Spleen (tissue), 11 donors: ENCODE measurements around the gene HABP2. TPM values are rescaled to one million over a fixed set of nuclear protein-coding genes. Genes with fewer than 3 reads are reported as not detected.

Source experiments
- DNase-seq: peaks from one replicate; pipeline ENCODE4 v3.0.0-alpha.2; 2020
- H3K27ac ChIP-seq, 8 donors: fragments of 200-600 bp; sonication (generic) in 7 of 8; 1 replicate in 4 of 8; 2 replicates in 4 of 8; pipeline versions ENCODE4 v1.5.0 to v1.8.0; 2016 to 2021; ENCODE audit warnings: inconsistent platforms in 4 of 8, mild to moderate bottlenecking in 4 of 8, moderate library complexity in 1 of 8
- H3K27me3 ChIP-seq, 7 donors: fragments of 200-600 bp; sonication (generic) in 6 of 7; replicated peaks in 1 of 7; 1 replicate in 4 of 7; 2 replicates in 3 of 7; pipeline versions ENCODE4 v1.5.0 to v1.8.0; 2016 to 2021; ENCODE audit warnings: inconsistent platforms in 3 of 7, mild to moderate bottlenecking in 1 of 7
- H3K36me3 ChIP-seq, 6 donors: fragments of 200-600 bp; sonication (generic) in 5 of 6; 1 replicate in 4 of 6; 2 replicates in 2 of 6; pipeline versions ENCODE4 v1.5.0 to v1.8.0; 2016 to 2021; ENCODE audit warnings: inconsistent platforms in 2 of 6
- H3K4me1 ChIP-seq, 6 donors: fragments of 200-600 bp; sonication (generic) in 5 of 6; 1 replicate in 3 of 6; 2 replicates in 3 of 6; pipeline versions ENCODE4 v1.5.0 to v1.8.0; 2016 to 2021; ENCODE audit warnings: inconsistent platforms in 3 of 6
- H3K4me3 ChIP-seq, 8 donors: fragments of 200-600 bp; sonication (generic) in 7 of 8; 1 replicate in 4 of 8; 2 replicates in 4 of 8; pipeline versions ENCODE4 v1.5.0 to v1.8.0; 2016 to 2021; ENCODE audit warnings: inconsistent platforms in 4 of 8, mild to moderate bottlenecking in 4 of 8, moderate library complexity in 2 of 8
- H3K9me3 ChIP-seq, 8 donors: fragments of 200-600 bp; sonication (generic) in 7 of 8; 1 replicate in 4 of 8; 2 replicates in 4 of 8; pipeline versions ENCODE4 v1.5.0 to v1.8.0; 2016 to 2021; ENCODE audit warnings: inconsistent platforms in 4 of 8
- POLR2A ChIP-seq, 3 donors: fragments of 450-650 bp; IDR thresholded peaks; one replicate each; pipeline ENCODE4 v1.5.1; 2017; ENCODE audit warnings: antibody characterized with exemption in 3 of 3, mild to moderate bottlenecking in 1 of 3
- POLR2AphosphoS5 ChIP-seq, 3 donors: sonication (generic); formaldehyde crosslinking; IDR thresholded peaks; one replicate each; pipeline ENCODE4 v1.5.1; 2017; ENCODE audit warnings: antibody characterized with exemption in 3 of 3
- WGBS, 5 donors: extraction: QIAGEN DNeasy Blood & Tissue Kit in 3 of 5; methylation state at CpG; one replicate each; pipeline versions ENCODE4 v1.1.5 to v1.1.7; 2013 to 2018; 5-methylcytosine and 5-hydroxymethylcytosine counted together
- intact Hi-C: fragments of 100-400 bp; cut with DNase I; formaldehyde crosslinking; loops from one replicate; pipeline ENCODE4 v1.15.0; 2023; ENCODE audit warnings: low total_unique reads
- polyA plus RNA-seq, 3 donors: library from polyadenylated mRNA; stranded (reverse); fragments of 200-250 nt; gene quantifications; one replicate each; pipeline ENCODE4 v1.2.1, GENCODE V29; 2013
- total RNA-seq, 7 donors: library from RNA; depleted of rRNA in 3 of 7; stranded (reverse); fragments of >200 nt in 3 of 7; fragmentation: NEBNext Ultra II Directional in 4 of 7; extraction: Animal tissue kit (Norgen Biotek cat#: 25700) in 4 of 7; gene quantifications; one replicate each; pipeline versions ENCODE4 v1.1.0 to v1.2.1, GENCODE V29; 2016 to 2021
- TF ChIP-seq, protein P1 (sequence below), 11 experiments: fragments of 200-600 bp in 7 of 11; fragments of 450-650 bp in 4 of 11; sonication (generic) in 4 of 11; IDR thresholded peaks in 8 of 11; conservative IDR thresholded peaks in 3 of 11; 1 replicate in 7 of 11; 2 replicates in 4 of 11; pipeline versions ENCODE4 v1.4.0 to v1.8.0; 2016 to 2021; ENCODE audit warnings: antibody characterized with exemption in 11 of 11, inconsistent platforms in 4 of 11, mild to moderate bottlenecking in 1 of 11
- donor health status: healthy with polysubstance abuse.
- donor health status: DM: no; HTN: no; CAD: no; lungs with moderate emphysema.
- donor health status: DM: no; HTN: no; CAD: no.
- donor health status: Bipolar disorder and iron deficiency.
- donor health status: healthy.
- donor health status: DM: no; HTN: no; CAD: no.
- donor health status: DM: yes; HTN: yes; CAD: no.

Gene HABP2
- total and polyA plus RNA-seq, 10 donors = not detected

DNA sequence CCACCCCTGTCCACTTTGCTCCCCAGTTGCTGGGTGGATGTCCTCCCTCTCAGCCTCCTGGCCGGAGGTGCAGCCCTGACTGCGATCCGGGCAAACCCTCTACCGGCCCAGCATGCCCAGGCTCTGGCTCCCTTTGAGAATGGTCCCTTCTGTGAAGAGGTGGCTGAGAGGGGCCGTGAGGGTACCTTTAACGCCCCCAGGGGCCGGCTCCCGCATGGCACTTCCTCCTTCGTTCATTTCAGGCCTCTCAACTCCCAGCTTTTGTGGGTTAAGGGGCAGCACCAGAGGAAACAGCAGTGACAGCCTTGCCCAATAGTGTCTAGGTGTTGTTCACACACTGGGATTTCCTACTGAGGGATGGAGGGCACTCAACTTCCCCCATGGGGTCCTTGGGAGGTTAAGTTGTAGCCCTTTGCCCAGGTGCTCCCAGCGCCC, 33.2 kb upstream of the HABP2 start:
- Histone ChIP-seq H3K27ac (no peak overlapping the region), H3K9me3 (no peaks in the 10 kb centered on the region), H3K36me3 (no peaks in the 10 kb centered on the region), H3K4me3 (no peak overlapping the region), H3K4me1 (peaks cover 0 to 8% (median 2%) of the 10 kb centered on the region in 6 donors), H3K27me3 (peaks cover 0 to 7% (median 0%) of the 10 kb centered on the region in 7 donors)
- DNase-seq = no peak
- WGBS, 5 donors = 54 to 66% (median 62%) methylated on average over 9 to 10 of the region's 10 CpGs
- TF ChIP-seq POLR2AphosphoS5 (IDR thresholded peaks at IDR 0.05) = no peak
- intact Hi-C loops = no loop called here

DNA sequence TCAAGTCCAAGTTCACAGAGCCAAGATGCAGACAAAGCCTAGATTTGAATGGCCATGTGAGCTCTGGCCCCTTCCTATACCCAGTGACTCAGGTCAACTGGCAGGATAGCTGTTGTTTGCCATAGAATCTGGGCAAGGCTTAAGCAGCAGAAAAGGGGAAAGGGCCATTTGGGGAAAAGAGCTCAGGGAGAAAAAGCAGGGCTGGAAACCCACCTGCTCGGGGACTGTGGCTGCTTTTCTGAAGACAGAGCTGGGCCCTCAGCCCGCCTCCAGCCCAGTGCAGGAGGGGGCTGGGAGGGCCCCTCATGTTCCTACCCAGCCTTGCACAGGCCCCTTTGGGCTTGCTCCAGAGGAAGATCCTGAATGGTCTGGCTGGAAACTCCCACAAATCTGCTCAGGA, 32.6 kb upstream of the HABP2 start:
- peaks cover 0 to 8% (median 2%) of the 10 kb centered on the region in 6 donors for H3K4me1 ChIP-seq
- DNase-seq = no peak
- H3K27ac ChIP-seq = no peak overlapping the region
- H3K4me3 ChIP-seq = no peak overlapping the region
- intact Hi-C loops = no loop called here
- TF ChIP-seq POLR2A (IDR thresholded peaks at IDR 0.05) = no peak
- TF ChIP-seq, protein P1, sequence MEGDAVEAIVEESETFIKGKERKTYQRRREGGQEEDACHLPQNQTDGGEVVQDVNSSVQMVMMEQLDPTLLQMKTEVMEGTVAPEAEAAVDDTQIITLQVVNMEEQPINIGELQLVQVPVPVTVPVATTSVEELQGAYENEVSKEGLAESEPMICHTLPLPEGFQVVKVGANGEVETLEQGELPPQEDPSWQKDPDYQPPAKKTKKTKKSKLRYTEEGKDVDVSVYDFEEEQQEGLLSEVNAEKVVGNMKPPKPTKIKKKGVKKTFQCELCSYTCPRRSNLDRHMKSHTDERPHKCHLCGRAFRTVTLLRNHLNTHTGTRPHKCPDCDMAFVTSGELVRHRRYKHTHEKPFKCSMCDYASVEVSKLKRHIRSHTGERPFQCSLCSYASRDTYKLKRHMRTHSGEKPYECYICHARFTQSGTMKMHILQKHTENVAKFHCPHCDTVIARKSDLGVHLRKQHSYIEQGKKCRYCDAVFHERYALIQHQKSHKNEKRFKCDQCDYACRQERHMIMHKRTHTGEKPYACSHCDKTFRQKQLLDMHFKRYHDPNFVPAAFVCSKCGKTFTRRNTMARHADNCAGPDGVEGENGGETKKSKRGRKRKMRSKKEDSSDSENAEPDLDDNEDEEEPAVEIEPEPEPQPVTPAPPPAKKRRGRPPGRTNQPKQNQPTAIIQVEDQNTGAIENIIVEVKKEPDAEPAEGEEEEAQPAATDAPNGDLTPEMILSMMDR (IDR thresholded peaks at IDR 0.05 in 8 of 11, conservative IDR thresholded peaks at IDR 0.05 in 3 of 11) = no peak
- TF ChIP-seq POLR2AphosphoS5 (IDR thresholded peaks at IDR 0.05) = no peak
- no peaks in the 10 kb centered on the region for H3K9me3 ChIP-seq
- WGBS, 5 donors = 60 to 97% (median 91%) methylated on average over 1 to 2 of the region's 2 CpGs
- peaks cover 0 to 13% (median 0%) of the 10 kb centered on the region in 7 donors for H3K27me3 ChIP-seq
- H3K36me3 ChIP-seq = no peaks in the 10 kb centered on the region

DNA sequence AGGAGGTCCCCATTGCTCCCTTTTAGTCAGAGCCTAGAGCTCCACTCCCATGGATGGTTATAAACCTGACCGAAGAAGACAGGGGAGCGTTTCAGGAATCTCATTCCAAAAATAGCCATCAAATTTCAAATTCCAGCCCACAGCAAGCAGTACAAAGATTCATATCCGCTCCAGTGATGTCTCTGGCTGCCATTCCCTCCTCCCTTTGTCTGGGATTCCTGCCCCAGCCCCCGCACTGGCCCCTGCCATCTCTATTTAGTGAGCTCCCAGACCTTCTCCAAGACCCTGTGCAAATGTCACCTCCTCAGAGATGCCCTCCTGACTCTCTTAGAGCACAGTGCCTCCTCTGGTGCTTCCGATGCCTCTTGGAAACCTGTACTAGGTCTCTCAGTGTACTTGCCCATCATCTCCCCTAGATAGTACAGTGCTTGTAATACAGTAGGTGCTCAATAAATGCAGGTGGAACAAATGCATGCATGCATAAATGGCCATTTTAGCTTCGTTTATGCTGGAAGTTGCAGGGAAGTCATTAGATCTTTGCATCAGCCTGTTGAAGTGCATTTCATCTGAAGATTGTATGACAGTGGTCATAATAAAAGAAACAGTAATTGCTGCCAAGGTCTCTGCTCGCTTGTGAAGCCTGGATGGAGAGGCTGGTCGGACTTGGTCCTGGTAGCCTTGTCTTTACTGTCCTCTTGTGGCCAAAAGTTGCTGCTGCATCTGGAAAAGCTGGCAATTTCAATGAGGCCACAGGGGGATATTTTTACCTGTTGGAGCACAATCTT, 32.0 kb upstream of the HABP2 start:
- H3K9me3 ChIP-seq = no peaks in the 10 kb centered on the region
- TF ChIP-seq, protein P1 (IDR thresholded peaks at IDR 0.05 in 8 of 11, conservative IDR thresholded peaks at IDR 0.05 in 3 of 11) = peak in 10 of 11 experiments; percentile 56 to 82 (median 74)
- no peak for TF ChIP-seq POLR2A (IDR thresholded peaks at IDR 0.05)
- intact Hi-C loops = no loop called here
- no peak overlapping the region for H3K27ac ChIP-seq
- no peaks in the 10 kb centered on the region for H3K36me3 ChIP-seq
- no peak for DNase-seq
- no peak overlapping the region for H3K4me3 ChIP-seq
- WGBS, 5 donors = 52 to 60% (median 59%) methylated on average over 8 of the region's 8 CpGs
- H3K4me1 ChIP-seq = peaks cover 0 to 8% (median 2%) of the 10 kb centered on the region in 6 donors
- peaks cover 0 to 18% (median 0%) of the 10 kb centered on the region in 7 donors for H3K27me3 ChIP-seq

DNA sequence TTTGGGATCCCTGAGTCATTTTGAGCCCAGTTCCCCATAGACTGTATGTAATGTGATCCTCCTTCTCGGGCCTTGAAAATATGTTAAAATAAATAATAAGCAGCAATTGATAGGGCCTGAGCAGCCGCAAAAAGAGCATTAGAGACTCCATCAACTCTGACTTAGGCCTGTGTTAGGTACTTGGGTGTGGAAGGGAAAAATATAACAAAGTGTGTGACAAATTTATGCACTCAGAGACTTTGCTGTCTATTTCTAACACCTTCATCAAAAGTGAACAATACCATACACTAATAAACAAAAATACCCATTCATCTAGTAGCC, 31.4 kb upstream of the HABP2 start:
- peaks cover 0 to 18% (median 0%) of the 10 kb centered on the region in 7 donors for H3K27me3 ChIP-seq
- peaks cover 0 to 8% (median 2%) of the 10 kb centered on the region in 6 donors for H3K4me1 ChIP-seq
- no peak for TF ChIP-seq POLR2AphosphoS5 (IDR thresholded peaks at IDR 0.05)
- TF ChIP-seq, protein P1 (IDR thresholded peaks at IDR 0.05 in 8 of 11, conservative IDR thresholded peaks at IDR 0.05 in 3 of 11) = peak in 1 of 11 experiments; percentile 3
- no peak overlapping the region for H3K4me3 ChIP-seq
- no peaks in the 10 kb centered on the region for H3K36me3 ChIP-seq
- H3K27ac ChIP-seq = no peak overlapping the region
- no peaks in the 10 kb centered on the region for H3K9me3 ChIP-seq
- intact Hi-C loops = no loop called here
- no peak for DNase-seq
- WGBS, 5 donors = 53 to 67% (median 60%) methylated on average over 2 of the region's 2 CpGs
